ENCODE data around the gene RMND1.

- TF ChIP-seq, protein P1, sequence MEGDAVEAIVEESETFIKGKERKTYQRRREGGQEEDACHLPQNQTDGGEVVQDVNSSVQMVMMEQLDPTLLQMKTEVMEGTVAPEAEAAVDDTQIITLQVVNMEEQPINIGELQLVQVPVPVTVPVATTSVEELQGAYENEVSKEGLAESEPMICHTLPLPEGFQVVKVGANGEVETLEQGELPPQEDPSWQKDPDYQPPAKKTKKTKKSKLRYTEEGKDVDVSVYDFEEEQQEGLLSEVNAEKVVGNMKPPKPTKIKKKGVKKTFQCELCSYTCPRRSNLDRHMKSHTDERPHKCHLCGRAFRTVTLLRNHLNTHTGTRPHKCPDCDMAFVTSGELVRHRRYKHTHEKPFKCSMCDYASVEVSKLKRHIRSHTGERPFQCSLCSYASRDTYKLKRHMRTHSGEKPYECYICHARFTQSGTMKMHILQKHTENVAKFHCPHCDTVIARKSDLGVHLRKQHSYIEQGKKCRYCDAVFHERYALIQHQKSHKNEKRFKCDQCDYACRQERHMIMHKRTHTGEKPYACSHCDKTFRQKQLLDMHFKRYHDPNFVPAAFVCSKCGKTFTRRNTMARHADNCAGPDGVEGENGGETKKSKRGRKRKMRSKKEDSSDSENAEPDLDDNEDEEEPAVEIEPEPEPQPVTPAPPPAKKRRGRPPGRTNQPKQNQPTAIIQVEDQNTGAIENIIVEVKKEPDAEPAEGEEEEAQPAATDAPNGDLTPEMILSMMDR (IDR thresholded peaks at IDR 0.05) = no peak
- no peak for TF ChIP-seq POLR2A (IDR thresholded peaks at IDR 0.05)
Observed at GRCh38 chr6:151436300-151436699, 15.6 kb downstream of the RMND1 start.

Measured in prostate gland (tissue), 2 donors.